Measurements from ENCODE around the gene CHGA.

CHGA gene

GRCh38 chr14:92931681-92932447 is 8.9 kb downstream of the CHGA start:
- no peak for DNase-seq

DNA sequence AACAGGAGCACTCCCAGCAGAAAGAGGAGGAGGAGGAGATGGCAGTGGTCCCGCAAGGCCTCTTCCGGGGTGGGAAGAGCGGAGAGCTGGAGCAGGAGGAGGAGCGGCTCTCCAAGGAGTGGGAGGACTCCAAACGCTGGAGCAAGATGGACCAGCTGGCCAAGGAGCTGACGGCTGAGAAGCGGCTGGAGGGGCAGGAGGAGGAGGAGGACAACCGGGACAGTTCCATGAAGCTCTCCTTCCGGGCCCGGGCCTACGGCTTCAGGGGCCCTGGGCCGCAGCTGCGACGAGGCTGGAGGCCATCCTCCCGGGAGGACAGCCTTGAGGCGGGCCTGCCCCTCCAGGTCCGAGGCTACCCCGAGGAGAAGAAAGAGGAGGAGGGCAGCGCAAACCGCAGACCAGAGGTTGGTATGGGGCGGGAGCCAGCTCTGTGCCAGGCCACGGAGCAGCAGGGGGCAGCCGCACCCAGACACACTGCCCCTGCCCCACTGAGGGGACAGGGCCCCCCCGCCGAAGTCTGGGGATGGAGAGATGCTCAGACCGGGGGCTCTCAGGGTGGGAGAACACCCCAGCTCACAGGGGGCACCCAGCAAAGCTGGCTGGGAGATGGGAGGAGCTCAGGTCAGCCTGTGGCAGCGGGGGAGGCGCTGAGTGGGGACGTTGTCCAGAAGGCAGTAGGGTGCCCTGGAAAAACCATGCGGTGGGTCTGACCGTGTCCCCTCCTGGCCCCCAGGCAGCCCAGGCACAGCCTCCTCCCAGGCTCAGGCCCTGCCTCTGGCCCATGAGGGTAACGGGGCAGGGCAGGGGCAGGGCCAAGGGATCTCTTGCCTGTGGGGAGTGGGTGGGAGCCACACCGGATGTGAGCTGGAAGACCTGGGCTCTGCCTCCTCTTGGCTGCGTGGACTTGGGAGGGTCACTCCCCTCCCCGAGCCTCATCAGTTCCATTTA is 9.8 kb downstream of the CHGA start:
- DNase-seq: no peak

- DNase-seq: no peak
Observed at GRCh38 chr14:92933481-92933880, 10.5 kb downstream of the CHGA start.

- no peak for DNase-seq
Observed at GRCh38 chr14:92934196-92935085, 11.5 kb downstream of the CHGA start.

DNA sequence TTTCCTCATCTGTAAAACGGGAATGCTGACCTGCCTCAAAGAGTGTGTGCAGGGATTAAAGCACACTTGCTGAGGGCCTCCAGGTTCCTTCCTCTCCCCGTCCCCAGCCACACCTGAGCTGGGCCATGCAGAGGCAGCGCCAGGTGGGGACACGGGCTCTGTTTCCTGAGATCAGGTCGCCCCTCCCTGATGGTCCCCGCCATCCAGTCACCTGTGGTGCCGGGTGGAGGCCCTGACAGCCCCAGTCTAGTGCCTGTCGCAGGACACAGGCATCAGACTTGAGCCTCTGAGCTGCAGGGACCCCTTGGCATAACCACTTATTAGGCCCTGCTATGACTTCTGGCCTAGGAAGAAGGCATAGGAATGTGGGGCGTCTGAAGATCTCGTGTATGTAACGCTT is 12.5 kb downstream of the CHGA start:
- no peak for DNase-seq

DNA sequence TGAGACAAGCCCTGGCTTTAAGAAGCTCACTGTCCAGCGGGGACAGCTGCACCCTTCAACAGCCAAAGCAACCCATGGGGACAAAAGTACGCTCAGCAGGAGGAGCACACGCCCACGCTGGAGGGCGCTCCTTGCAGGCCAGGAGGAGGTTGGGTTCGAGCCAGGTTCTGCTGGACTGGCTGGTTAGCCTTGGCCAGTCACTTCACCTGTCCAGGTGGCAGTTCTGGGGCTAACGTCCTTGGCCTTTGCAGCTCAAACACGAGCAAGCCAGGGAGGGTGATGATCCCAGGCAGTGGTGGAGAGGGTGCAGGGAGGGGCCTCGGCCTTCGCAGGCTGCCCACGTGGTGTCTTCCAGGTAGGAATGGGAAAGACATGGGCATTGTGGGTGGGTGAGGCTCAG is 13.1 kb downstream of the CHGA start:
- DNase-seq: no peak

- no peak for DNase-seq
Observed at GRCh38 chr14:92937051-92937937, 14.3 kb downstream of the CHGA start.

DNA sequence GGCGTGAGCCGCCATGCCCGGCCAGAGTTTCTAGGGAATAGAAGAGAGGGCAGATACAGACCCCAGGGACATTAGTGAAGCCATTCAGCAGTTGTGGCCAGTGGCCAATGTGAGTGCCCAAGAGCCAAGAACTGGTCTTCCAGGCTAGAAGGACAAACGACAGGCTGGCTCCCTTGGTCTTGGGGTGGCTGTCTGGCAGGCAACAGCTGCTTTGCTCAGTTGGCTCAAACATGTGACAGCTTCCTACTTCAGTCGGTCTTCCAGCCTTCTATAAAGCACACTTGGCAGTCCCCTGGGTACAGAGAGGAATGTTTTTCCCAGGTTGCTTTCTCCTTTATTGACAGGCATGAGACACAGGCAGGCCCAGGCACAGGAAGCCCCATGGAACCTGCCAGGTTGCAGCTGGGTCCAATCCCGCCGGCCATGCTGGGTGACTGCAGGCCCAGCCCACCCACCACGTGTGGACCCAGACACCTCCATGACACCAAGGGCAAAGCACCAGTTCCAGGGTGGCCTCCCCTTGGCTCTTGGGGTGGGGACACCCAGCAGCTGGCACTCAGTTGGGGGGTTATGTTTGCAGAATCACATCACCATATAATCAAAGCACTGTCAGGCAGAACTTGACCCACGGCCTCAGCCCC is 15.4 kb downstream of the CHGA start:
- no peak for DNase-seq

DNA sequence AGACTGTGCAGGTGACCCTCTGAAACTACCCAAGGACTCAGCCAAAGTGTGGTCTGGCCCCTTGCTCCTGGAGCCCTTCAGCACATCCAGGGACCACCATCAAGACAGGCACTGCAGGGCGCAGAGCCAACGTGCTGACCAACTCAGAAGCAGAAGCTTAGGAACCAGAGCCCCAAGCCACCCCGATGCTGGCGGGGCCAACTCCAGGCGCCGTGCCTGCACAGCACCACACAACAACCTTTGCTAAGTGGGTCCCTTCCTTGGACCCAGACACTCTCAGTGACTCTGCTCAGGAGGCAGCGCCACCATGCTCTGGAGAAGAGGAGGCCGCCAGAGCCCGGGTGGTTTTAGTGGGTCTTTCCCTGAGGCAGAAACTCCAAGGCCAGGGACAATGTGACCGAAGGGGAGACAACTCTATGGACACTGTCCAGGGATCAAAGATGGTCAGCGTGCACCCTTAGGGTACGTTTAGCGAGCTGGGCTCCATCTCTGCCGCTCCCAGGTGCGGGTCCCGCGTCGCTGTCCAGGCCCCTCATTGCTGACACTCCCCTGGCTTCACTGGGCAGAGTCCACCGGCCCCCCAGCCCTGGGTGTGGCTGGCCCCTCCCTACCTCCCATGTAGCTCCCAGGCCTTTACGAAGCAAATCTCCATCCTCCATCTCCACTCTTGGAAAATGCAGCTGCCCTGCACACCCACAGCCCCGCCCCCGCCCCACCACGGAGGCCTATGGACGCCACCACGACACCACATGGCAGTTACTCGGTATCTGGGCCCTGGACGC is 16.1 kb downstream of the CHGA start:
- no peak for DNase-seq

DNA sequence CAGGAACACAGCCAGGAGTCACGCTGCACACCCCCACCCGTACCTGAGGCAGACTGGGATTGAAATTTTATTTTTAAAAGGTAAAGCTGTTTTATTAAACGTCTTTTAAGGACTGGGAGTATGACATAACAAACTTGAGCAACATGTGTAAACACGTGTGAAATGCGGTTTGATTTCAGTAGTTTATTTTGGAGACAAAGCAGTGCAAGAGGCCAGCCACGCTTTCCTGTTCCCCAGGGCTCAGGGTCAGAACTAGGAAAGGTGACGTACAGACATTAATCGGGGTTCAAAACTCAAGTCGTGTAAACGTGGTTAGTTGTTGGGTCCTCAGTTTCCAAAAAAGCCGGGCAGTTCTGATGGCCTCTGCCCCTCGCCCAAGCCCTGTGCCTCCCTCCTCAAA is 16.7 kb downstream of the CHGA start:
- DNase-seq: no peak

DNA sequence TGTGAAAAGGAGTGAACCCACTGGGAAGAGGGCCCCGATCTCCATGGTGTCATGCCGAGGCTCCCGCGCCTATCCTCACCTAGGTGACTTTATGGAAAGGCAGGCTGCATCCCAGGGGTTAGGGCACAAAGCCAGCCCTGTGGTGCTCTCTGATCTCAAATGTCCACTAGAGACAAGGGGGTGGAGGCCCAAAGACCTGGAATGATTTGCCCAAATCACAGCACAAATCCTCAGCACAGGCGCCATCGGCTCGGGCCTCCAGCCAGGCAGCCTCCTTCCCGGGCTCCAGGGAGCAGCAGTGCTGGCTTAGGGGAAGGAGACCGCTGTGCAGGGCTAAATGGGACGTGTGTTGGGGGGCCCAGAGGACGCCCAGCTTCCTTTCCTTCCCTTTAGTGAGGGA is 17.6 kb downstream of the CHGA start:
- no peak for DNase-seq

GRCh38 chr14:92941531-92941930 is 18.6 kb downstream of the CHGA start:
- DNase-seq: no peak

DNA sequence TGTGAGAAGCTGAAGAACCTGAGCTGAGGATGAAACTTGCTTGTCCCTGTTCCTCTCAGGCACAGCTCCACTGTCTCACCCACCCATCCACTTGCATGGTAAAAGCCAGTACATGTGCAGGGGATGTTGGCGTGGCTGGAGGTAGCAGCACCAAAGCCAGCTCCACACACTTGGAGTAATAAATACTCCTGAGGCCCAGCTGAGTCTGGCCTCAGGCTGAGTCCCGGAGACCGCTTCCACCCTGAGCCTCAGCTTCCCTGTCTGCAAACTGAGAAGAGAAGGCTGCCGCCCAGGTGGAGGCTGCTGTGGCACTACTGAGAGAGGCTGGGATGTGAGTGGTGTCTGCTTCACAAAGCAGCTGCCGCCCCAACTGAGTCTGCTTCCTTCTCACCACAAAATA is 19.2 kb downstream of the CHGA start:
- no peak for DNase-seq

- no peak for DNase-seq
Observed at GRCh38 chr14:92942576-92942975, 19.6 kb downstream of the CHGA start.

DNA sequence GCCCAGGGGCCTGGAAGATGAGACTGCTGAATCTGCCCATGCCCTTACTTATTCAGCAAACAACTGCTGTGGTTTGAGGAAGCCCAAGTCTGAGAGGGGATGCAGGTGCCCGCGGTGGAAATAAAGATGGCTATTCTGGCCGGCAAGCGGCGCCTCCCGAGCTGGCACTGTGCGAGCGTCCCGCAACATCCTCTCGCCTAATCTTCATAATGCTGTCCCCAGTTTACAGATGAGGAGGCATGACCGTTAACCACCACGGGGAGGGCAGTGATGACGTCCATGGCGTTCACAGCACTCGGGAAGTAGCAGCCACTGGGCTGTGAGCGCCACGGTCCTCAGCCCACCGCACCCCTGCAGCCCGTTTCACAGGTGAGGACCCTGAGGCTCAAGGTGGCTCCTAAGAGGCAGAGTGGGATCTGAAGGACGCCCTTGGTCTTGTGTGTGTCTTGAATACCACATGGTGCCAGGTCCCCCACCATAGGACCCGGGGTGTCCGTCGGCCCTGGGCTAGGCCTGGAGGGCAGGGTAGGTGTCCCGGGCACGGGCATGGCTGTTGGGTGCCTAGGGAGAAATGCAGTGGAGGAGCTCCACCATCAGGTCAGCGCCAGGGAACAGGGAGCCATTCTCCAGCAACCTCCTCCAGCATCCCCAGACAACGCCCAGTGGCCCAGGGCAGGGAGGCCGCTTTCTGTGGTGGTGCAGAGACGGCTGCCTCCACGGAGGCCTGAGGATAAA is 20.2 kb downstream of the CHGA start:
- DNase-seq: no peak

GRCh38 chr14:92943855-92944570 is 21.1 kb downstream of the CHGA start:
- DNase-seq: no peak

DNA sequence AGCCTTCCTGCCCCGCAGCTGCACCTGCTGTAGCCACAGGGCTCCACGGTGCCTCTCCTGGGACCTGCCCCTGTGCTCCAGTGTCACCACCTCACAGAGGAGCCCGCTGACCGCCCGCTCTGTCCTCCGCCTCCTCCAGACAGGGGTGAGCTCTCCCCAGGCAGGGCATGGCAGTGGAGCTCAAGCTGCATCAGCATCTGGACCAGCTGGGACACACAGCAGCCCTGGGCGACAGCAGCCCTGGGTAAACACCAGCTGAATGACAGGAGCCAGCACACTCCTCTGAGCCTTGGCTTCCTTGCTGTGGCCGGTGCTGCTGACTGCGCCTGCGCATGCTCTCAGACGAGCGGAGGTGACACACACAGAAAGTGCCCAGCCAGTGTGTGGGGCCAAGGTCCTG is 22.0 kb downstream of the CHGA start:
- DNase-seq: no peak

- no peak for DNase-seq
Observed at GRCh38 chr14:92945544-92945943, 22.6 kb downstream of the CHGA start.
